ENCODE results near the gene SMLR1. TPM values are rescaled to one million over a fixed set of nuclear protein-coding genes. Genes with fewer than 3 reads are reported as not detected.

Gene SMLR1
- total and polyA plus RNA-seq, 4 donors, result 20.8 to 65.2 (median 39.6) TPM

- no peaks in the 10 kb centered on the region for H3K27me3 ChIP-seq (ENCODE audit: control insufficient read depth in 4 of 4, insufficient read depth in 4 of 4, low read length in 3 of 4)
- H3K36me3 ChIP-seq (ENCODE audit: control insufficient read depth in 4 of 4, insufficient read depth in 3 of 4, low read depth in 1 of 4, low read length in 3 of 4), result no peaks in the 10 kb centered on the region
- no peak overlapping the region for H3K27ac ChIP-seq (ENCODE audit: low read depth in 1 of 2, low read length in 2 of 2)
- H3K4me1 ChIP-seq (ENCODE audit: control insufficient read depth in 4 of 4, insufficient read depth in 4 of 4, low read length in 3 of 4), result peaks cover 0 to 7% (median 5%) of the 10 kb centered on the region in 4 donors
- H3K9me3 ChIP-seq (ENCODE audit: control insufficient read depth in 4 of 4, low read length in 3 of 4), result no peaks in the 10 kb centered on the region
- 61% methylated on average over 3 of the region's 3 CpGs for WGBS
- no peak overlapping the region for H3K4me3 ChIP-seq (ENCODE audit: low read depth in 1 of 3, low read length in 3 of 3)
- no peak for DNase-seq (ENCODE audit: low spot score)
- H3K9ac ChIP-seq (ENCODE audit: low read depth in 1 of 2, low read length in 2 of 2), result no peak overlapping the region
- no peak for TF ChIP-seq ATF3 (IDR thresholded peaks at IDR 0.05)
- no peak for TF ChIP-seq CTCF (IDR thresholded peaks at IDR 0.05; ENCODE audit: low read depth, low read length, missing input control)
- TF ChIP-seq HNF4A (conservative IDR thresholded peaks at IDR 0.05), result no peak
- no peak for TF ChIP-seq SP1 (IDR thresholded peaks at IDR 0.05)
- TF ChIP-seq ZBTB33 (IDR thresholded peaks at IDR 0.05), result no peak
- TF ChIP-seq RXRA (IDR thresholded peaks at IDR 0.05), result no peak
- no peak for TF ChIP-seq YY1 (IDR thresholded peaks at IDR 0.05)
- no peak for TF ChIP-seq NR2F2 (IDR thresholded peaks at IDR 0.05)
- TF ChIP-seq FOXA1 (IDR thresholded peaks at IDR 0.05), result no peak
- no peak for TF ChIP-seq EGR1 (IDR thresholded peaks at IDR 0.05; ENCODE audit: low read depth in 2 of 2)
- no peak for TF ChIP-seq TAF1 (conservative IDR thresholded peaks at IDR 0.05)
- no peak for TF ChIP-seq HNF4G (IDR thresholded peaks at IDR 0.05)
- no peak for TF ChIP-seq REST (IDR thresholded peaks at IDR 0.05)
- TF ChIP-seq GABPA (IDR thresholded peaks at IDR 0.05 in 1 of 2, conservative IDR thresholded peaks at IDR 0.05 in 1 of 2), result no peak
- no peak for TF ChIP-seq RAD21 (IDR thresholded peaks at IDR 0.05)
- TF ChIP-seq JUND (IDR thresholded peaks at IDR 0.05), result no peak
- TF ChIP-seq MAX (IDR thresholded peaks at IDR 0.05), result no peak
- TF ChIP-seq FOXA2 (IDR thresholded peaks at IDR 0.05), result no peak
Measured at GRCh38 chr6:130794738-130795137, 32.5 kb upstream of the SMLR1 start.

Measured in liver (tissue), 9 donors.